Tibial nerve (tissue), 4 donors: ENCODE data around the gene NOP53. TPM values are rescaled to one million over a fixed set of nuclear protein-coding genes. Genes with fewer than 3 reads are reported as not detected.
A peak's percentile ranks its signal among the peaks of the same experiment; 100 is the strongest.

Source experiments
- DNase-seq, 2 donors: peaks; one replicate each; pipeline ENCODE4 v3.0.0-alpha.2; 2019; ENCODE audit warnings: low spot score in 2 of 2
- H3K27ac ChIP-seq, 4 donors: fragments of 200-600 bp; sonication (generic) in 3 of 4; one replicate each; pipeline ENCODE4 v1.5.1; 2017 to 2019; ENCODE audit warnings: mild to moderate bottlenecking in 1 of 4
- H3K27me3 ChIP-seq, 2 donors: fragments of 200-600 bp; sonication (generic) in 1 of 2; one replicate each; pipeline versions ENCODE4 v1.5.1 to v1.6.0; 2017 to 2019
- H3K36me3 ChIP-seq, 3 donors: fragments of 200-600 bp; sonication (generic); one replicate each; pipeline ENCODE4 v1.5.1; 2018 to 2019
- H3K4me1 ChIP-seq, 4 donors: fragments of 200-600 bp; sonication (generic) in 3 of 4; one replicate each; pipeline ENCODE4 v1.5.1; 2017 to 2019
- H3K4me3 ChIP-seq, 4 donors: fragments of 200-600 bp; sonication (generic) in 3 of 4; one replicate each; pipeline ENCODE4 v1.5.1; 2017 to 2019; ENCODE audit warnings: mild to moderate bottlenecking in 1 of 4, moderate library complexity in 1 of 4
- H3K9me3 ChIP-seq, 4 donors: fragments of 200-600 bp; sonication (generic) in 3 of 4; one replicate each; pipeline ENCODE4 v1.5.1; 2017 to 2019
- EP300 ChIP-seq, 2 donors: sonication (generic); formaldehyde crosslinking; IDR thresholded peaks; one replicate each; pipeline ENCODE4 v1.6.1; 2017; ENCODE audit warnings: antibody characterized with exemption in 2 of 2, mild to moderate bottlenecking in 1 of 2
- POLR2A ChIP-seq, 2 donors: fragments of 450-650 bp; IDR thresholded peaks; one replicate each; pipeline ENCODE4 v1.6.1; 2017; ENCODE audit warnings: antibody characterized with exemption in 2 of 2, mild to moderate bottlenecking in 2 of 2, moderate library complexity in 2 of 2
- WGBS, 2 donors: methylation state at CpG; one replicate each; pipeline ENCODE4 v1.1.5; 2018; 5-methylcytosine and 5-hydroxymethylcytosine counted together
- total RNA-seq, 4 donors: library from RNA; depleted of rRNA; stranded (reverse); fragments of >200 nt; gene quantifications; one replicate each; pipeline ENCODE4 v1.1.0, GENCODE V29; 2016
- TF ChIP-seq, protein P1 (sequence below), 5 experiments: fragments of 200-600 bp in 3 of 5; fragments of 450-650 bp in 2 of 5; sonication (generic) in 3 of 5; IDR thresholded peaks; one replicate each; pipeline ENCODE4 v1.5.1; 2016 to 2019; ENCODE audit warnings: antibody characterized with exemption in 5 of 5, mild to moderate bottlenecking in 3 of 5, moderate library complexity in 2 of 5

The NOP53 gene
- total RNA-seq, 4 donors from 2014 or later = 320 to 532 (median 408) TPM

DNA sequence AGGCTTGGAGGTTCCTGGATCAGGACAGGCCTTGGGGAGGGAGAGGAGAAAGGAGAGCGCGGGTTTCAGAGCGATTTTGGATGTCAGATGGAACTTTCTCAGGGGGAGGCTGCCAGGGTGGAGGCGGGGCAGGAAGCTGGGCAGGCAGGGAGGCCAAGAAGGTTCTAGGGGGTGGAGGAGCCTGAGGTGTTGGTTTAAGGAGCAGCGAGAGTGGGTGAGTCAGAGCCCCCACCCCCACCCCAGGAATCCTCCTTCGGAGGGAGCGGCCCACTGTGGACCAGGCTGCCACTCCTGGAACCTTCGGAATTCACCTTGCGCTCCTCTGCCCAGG, 15.9 kb upstream of the NOP53 start:
- 28 to 35% methylated on average over 9 of the region's 9 CpGs for WGBS, 2 donors

GRCh38 chr19:47729799-47730520, 15.4 kb upstream of the NOP53 start:
- H3K27ac ChIP-seq = peak overlapping the region; percentile 67 to 90 (median 85)
- WGBS, 2 donors = 35 to 43% methylated on average over 30 of the region's 30 CpGs
- peak; percentile 56 to 63 for DNase-seq
- H3K27me3 ChIP-seq = no peaks in the 10 kb centered on the region
- peaks cover 0 to 49% (median 14%) of the 10 kb centered on the region in 4 donors for H3K4me1 ChIP-seq
- H3K4me3 ChIP-seq = peak overlapping the region in 1 of 4 donors; percentile 41
- H3K9me3 ChIP-seq = no peaks in the 10 kb centered on the region
- H3K36me3 ChIP-seq = peaks cover 0 to 69% (median 5%) of the 10 kb centered on the region in 3 donors
- TF ChIP-seq POLR2A (IDR thresholded peaks at IDR 0.05) = no peak
- TF ChIP-seq, protein P1, sequence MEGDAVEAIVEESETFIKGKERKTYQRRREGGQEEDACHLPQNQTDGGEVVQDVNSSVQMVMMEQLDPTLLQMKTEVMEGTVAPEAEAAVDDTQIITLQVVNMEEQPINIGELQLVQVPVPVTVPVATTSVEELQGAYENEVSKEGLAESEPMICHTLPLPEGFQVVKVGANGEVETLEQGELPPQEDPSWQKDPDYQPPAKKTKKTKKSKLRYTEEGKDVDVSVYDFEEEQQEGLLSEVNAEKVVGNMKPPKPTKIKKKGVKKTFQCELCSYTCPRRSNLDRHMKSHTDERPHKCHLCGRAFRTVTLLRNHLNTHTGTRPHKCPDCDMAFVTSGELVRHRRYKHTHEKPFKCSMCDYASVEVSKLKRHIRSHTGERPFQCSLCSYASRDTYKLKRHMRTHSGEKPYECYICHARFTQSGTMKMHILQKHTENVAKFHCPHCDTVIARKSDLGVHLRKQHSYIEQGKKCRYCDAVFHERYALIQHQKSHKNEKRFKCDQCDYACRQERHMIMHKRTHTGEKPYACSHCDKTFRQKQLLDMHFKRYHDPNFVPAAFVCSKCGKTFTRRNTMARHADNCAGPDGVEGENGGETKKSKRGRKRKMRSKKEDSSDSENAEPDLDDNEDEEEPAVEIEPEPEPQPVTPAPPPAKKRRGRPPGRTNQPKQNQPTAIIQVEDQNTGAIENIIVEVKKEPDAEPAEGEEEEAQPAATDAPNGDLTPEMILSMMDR (IDR thresholded peaks at IDR 0.05) = no peak
- peak in 1 of 2 donors; percentile 38 for TF ChIP-seq EP300 (IDR thresholded peaks at IDR 0.05)

More for the DNA sequence above, 15.9 kb upstream of the NOP53 start:
- H3K27me3 ChIP-seq = no peaks in the 10 kb centered on the region
- H3K27ac ChIP-seq = peak overlapping the region; percentile 67 to 90 (median 85)
- peak overlapping the region in 1 of 4 donors; percentile 41 for H3K4me3 ChIP-seq
- peaks cover 0 to 53% (median 14%) of the 10 kb centered on the region in 4 donors for H3K4me1 ChIP-seq
- peak; percentile 46 to 64 for DNase-seq
- no peak for TF ChIP-seq EP300 (IDR thresholded peaks at IDR 0.05)
- TF ChIP-seq, protein P1 (IDR thresholded peaks at IDR 0.05) = no peak
- no peak for TF ChIP-seq POLR2A (IDR thresholded peaks at IDR 0.05)
- no peaks in the 10 kb centered on the region for H3K9me3 ChIP-seq
- H3K36me3 ChIP-seq = peaks cover 0 to 72% (median 5%) of the 10 kb centered on the region in 3 donors

GRCh38 chr19:47730521-47730889, 14.8 kb upstream of the NOP53 start:
- Histone ChIP-seq H3K4me3 (no peak overlapping the region), H3K36me3 (peaks cover 0 to 72% (median 5%) of the 10 kb centered on the region in 3 donors), H3K4me1 (peaks cover 0 to 49% (median 14%) of the 10 kb centered on the region in 4 donors), H3K9me3 (no peaks in the 10 kb centered on the region), H3K27ac (peak overlapping the region in 3 of 4 donors; percentile 82 to 90 (median 88)), H3K27me3 (no peaks in the 10 kb centered on the region)
- no peak for TF ChIP-seq EP300 (IDR thresholded peaks at IDR 0.05)
- no peak for DNase-seq
- 82 to 86% methylated on average over 8 of the region's 8 CpGs for WGBS, 2 donors

DNA sequence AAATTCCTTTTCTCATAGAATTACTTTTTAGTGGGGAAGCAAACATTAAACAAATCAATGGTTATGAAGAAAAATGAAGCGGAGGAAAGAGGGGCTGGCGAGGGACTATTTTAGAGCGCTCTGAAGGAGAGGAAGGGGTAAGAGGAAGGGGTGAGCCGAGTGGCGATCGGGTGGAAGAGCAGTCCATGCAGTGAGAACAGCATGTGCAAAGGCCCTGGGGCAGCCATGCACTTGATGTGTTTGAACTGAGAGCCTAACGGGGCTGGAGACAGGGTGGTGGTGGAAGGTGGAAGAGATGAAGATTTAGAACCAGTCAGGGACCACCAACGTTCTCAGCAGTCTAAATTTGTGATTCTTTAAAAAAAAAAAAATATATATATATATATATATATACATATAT, 14.4 kb upstream of the NOP53 start:
- peaks cover 0 to 45% (median 12%) of the 10 kb centered on the region in 4 donors for H3K4me1 ChIP-seq
- 90 to 93% methylated on average over 8 of the region's 8 CpGs for WGBS, 2 donors
- H3K27me3 ChIP-seq = no peaks in the 10 kb centered on the region
- H3K9me3 ChIP-seq = no peaks in the 10 kb centered on the region
- TF ChIP-seq EP300 (IDR thresholded peaks at IDR 0.05) (no peak), POLR2A (IDR thresholded peaks at IDR 0.05) (no peak)
- TF ChIP-seq, protein P1 (IDR thresholded peaks at IDR 0.05) = no peak
- no peak for DNase-seq
- H3K4me3 ChIP-seq = no peak overlapping the region
- peak overlapping the region in 2 of 4 donors; percentile 82 to 90 for H3K27ac ChIP-seq
- peaks cover 0 to 72% (median 3%) of the 10 kb centered on the region in 3 donors for H3K36me3 ChIP-seq

DNA sequence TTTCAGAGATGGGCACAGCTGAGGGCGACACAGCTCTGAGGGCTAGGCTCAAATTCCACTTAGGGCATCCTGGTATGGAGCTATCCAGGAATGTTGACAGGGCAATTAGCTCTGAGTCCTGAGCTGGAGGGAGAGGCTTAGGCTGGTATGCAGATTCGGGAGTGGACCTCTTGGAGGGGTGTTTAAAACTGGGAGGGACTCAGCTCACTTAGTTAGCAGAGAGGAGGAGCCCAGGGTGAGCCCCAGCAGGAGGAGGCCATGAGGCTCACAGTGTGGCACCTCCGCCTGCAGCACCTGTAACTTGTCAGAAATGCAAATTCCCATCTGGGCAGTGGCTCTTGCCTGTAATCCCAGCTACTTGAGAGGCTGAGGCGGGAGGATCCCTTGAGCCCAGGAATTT, 10.2 kb upstream of the NOP53 start:
- TF ChIP-seq EP300 (IDR thresholded peaks at IDR 0.05) (no peak), POLR2A (IDR thresholded peaks at IDR 0.05) (no peak)
- TF ChIP-seq, protein P1 (IDR thresholded peaks at IDR 0.05) = no peak
- DNase-seq = no peak
- Histone ChIP-seq H3K4me1 (peaks cover 0 to 5% (median under 1%) of the 10 kb centered on the region in 4 donors), H3K27ac (peak overlapping the region in 1 of 4 donors; percentile 54), H3K9me3 (no peaks in the 10 kb centered on the region), H3K4me3 (no peak overlapping the region), H3K36me3 (peaks cover 0 to 79% (median 5%) of the 10 kb centered on the region in 3 donors), H3K27me3 (no peaks in the 10 kb centered on the region)
- 76 to 89% methylated on average over 3 of the region's 4 CpGs for WGBS, 2 donors
